ENCODE measurements around the gene UAP1L1. TPM values are rescaled to one million over a fixed set of nuclear protein-coding genes. Genes with fewer than 3 reads are reported as not detected.

The UAP1L1 gene
- polyA plus RNA-seq, 2 of the 4 experiments (the other 2 are of a cell fraction): 1.2 to 7.8 TPM

DNA sequence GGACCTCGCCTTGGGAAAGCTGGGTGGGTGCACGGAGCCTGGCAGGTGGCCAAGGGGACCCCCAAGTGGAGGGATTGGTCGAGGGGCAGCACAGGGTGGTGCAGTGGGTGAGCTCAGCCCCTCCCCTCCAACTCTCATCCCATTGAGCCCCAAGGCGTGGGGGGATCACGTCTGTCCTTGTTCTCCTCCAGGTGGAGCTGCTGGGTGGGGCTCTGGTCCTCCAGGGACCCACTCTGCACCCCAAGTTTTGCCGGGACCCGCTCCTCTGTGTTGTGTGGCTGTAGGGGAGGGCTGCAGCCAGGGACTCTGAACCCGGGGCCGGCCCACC is 41.8 kb upstream of the UAP1L1 start:
- H3K27ac ChIP-seq: no peak overlapping the region
- ChIA-PET CTCF (interaction anchor here (0.6 to 20.4 kb wide), 71 partner anchors 9 to 321 kb away, joined by 3 to 282 read pairs (median 5); partner anchors contain the start of genes ABCA2, AJM1, C8G and CLIC3), POLR2A (interaction anchor here (0.6 to 1.7 kb wide), 6 partner anchors 39 to 205 kb away, joined by 3 to 5 read pairs (median 4); partner anchors contain the start of gene CLIC3)
- H3K4me2 ChIP-seq: peak overlapping the region; percentile 77
- 47% methylated on average over 5 of the region's 9 CpGs for WGBS (ENCODE audit: missing lambda C conversion rate)
- FAIRE-seq (no peak), ATAC-seq (peak; percentile 31 to 57; a peak in 5 of 6 replicates), DNase-seq (ENCODE audit: low read depth in 1 of 2, low spot score in 1 of 2) (no peak)
- no peaks in the 10 kb centered on the region for H3K9me3 ChIP-seq
- H3K4me3 ChIP-seq: no peak overlapping the region
- H3K4me1 ChIP-seq: peaks cover 18% of the 10 kb centered on the region
- TF ChIP-seq TP53 (CRISPR knock-in tag; IDR thresholded peaks at IDR 0.05) (no peak), RFX5 (IDR thresholded peaks at IDR 0.05) (no peak), RAD21 (conservative IDR thresholded peaks at IDR 0.05 in 1 of 2, IDR thresholded peaks at IDR 0.05 in 1 of 2) (0 out of 5 replicates have a peak, but pooled peaks of 1 of the 2 experiments have one; percentile 8), HEYL (CRISPR knock-in tag; IDR thresholded peaks at IDR 0.05) (no peak)
- TF ChIP-seq, protein P1, sequence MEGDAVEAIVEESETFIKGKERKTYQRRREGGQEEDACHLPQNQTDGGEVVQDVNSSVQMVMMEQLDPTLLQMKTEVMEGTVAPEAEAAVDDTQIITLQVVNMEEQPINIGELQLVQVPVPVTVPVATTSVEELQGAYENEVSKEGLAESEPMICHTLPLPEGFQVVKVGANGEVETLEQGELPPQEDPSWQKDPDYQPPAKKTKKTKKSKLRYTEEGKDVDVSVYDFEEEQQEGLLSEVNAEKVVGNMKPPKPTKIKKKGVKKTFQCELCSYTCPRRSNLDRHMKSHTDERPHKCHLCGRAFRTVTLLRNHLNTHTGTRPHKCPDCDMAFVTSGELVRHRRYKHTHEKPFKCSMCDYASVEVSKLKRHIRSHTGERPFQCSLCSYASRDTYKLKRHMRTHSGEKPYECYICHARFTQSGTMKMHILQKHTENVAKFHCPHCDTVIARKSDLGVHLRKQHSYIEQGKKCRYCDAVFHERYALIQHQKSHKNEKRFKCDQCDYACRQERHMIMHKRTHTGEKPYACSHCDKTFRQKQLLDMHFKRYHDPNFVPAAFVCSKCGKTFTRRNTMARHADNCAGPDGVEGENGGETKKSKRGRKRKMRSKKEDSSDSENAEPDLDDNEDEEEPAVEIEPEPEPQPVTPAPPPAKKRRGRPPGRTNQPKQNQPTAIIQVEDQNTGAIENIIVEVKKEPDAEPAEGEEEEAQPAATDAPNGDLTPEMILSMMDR (IDR thresholded peaks at IDR 0.05): peak; percentile 38

DNA sequence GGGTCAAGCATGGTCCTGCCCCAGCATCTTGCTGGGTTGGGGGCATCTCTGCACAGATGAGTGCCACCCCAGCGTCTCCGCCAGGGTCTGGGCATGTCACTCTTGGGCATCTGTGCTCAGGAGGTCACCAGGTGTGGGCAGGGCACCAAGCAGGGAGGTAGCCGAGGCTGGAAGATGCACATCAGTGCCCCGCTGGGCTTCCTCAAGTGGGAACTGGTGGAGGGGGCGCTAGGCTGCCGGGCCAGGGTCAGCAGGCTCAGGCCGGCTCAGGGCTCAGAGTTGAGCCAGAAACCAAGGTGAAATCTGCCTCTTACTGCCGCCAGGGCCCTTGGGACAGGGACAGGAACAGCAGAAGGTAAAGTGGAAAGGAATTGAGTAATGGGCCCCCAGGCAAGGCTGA is 41.4 kb upstream of the UAP1L1 start:
- TF ChIP-seq JUNB (IDR thresholded peaks at IDR 0.05) (no peak), ZSCAN20 (CRISPR knock-in tag; IDR thresholded peaks at IDR 0.05) (no peak), GATA3 (IDR thresholded peaks at IDR 0.05; ENCODE audit: borderline replicate concordance) (no peak), FOXS1 (CRISPR knock-in tag; IDR thresholded peaks at IDR 0.05) (no peak), HOXA7 (CRISPR knock-in tag; IDR thresholded peaks at IDR 0.05) (no peak), HEYL (CRISPR knock-in tag; IDR thresholded peaks at IDR 0.05) (no peak), SREBF2 (IDR thresholded peaks at IDR 0.05) (no peak), ZFP36 (IDR thresholded peaks at IDR 0.05; ENCODE audit: borderline replicate concordance, partially characterized antibody) (no peak), RAD21 (conservative IDR thresholded peaks at IDR 0.05 in 1 of 2, IDR thresholded peaks at IDR 0.05 in 1 of 2) (no peak), ESRRA (IDR thresholded peaks at IDR 0.05; ENCODE audit: borderline replicate concordance, low read length) (no peak), CEBPB (IDR thresholded peaks at IDR 0.05) (no peak), TFCP2L1 (CRISPR knock-in tag; IDR thresholded peaks at IDR 0.05) (no peak), MAZ (IDR thresholded peaks at IDR 0.05; ENCODE audit: borderline replicate concordance, low read depth, low read length) (no peak), HDAC2 (IDR thresholded peaks at IDR 0.05) (no peak)
- TF ChIP-seq, protein P2, sequence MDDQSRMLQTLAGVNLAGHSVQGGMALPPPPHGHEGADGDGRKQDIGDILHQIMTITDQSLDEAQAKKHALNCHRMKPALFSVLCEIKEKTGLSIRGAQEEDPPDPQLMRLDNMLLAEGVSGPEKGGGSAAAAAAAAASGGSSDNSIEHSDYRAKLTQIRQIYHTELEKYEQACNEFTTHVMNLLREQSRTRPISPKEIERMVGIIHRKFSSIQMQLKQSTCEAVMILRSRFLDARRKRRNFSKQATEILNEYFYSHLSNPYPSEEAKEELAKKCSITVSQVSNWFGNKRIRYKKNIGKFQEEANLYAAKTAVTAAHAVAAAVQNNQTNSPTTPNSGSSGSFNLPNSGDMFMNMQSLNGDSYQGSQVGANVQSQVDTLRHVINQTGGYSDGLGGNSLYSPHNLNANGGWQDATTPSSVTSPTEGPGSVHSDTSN (IDR thresholded peaks at IDR 0.05): no peak
- TF ChIP-seq, protein P3, sequence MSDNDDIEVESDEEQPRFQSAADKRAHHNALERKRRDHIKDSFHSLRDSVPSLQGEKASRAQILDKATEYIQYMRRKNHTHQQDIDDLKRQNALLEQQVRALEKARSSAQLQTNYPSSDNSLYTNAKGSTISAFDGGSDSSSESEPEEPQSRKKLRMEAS (IDR thresholded peaks at IDR 0.05): no peak
- TF ChIP-seq, protein P4, sequence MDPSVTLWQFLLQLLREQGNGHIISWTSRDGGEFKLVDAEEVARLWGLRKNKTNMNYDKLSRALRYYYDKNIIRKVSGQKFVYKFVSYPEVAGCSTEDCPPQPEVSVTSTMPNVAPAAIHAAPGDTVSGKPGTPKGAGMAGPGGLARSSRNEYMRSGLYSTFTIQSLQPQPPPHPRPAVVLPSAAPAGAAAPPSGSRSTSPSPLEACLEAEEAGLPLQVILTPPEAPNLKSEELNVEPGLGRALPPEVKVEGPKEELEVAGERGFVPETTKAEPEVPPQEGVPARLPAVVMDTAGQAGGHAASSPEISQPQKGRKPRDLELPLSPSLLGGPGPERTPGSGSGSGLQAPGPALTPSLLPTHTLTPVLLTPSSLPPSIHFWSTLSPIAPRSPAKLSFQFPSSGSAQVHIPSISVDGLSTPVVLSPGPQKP (IDR thresholded peaks at IDR 0.05; ENCODE audit: low read depth, low read length): no peak
- ChIA-PET POLR2A (interaction anchor here (1.4 to 1.7 kb wide), 2 partner anchors 88 to 188 kb away, joined by 4 to 5 read pairs; no protein-coding TSS in a partner anchor), CTCF (interaction anchor here (0.6 to 20.4 kb wide), 54 partner anchors 8 to 278 kb away, joined by 3 to 282 read pairs (median 6); partner anchors contain the start of genes ABCA2, AJM1, C8G and CLIC3)
- no peak overlapping the region for H3K4me2 ChIP-seq
- H3K4me3 ChIP-seq: no peak overlapping the region
- no peaks in the 10 kb centered on the region for H3K9me3 ChIP-seq
- no peak for ATAC-seq
- no peak for FAIRE-seq
- peaks cover 18% of the 10 kb centered on the region for H3K4me1 ChIP-seq
- DNase-seq (ENCODE audit: low read depth in 1 of 2, low spot score in 1 of 2): no peak
- WGBS (ENCODE audit: missing lambda C conversion rate): 54% methylated on average over 2 of the region's 8 CpGs
- no peak overlapping the region for H3K27ac ChIP-seq

DNA sequence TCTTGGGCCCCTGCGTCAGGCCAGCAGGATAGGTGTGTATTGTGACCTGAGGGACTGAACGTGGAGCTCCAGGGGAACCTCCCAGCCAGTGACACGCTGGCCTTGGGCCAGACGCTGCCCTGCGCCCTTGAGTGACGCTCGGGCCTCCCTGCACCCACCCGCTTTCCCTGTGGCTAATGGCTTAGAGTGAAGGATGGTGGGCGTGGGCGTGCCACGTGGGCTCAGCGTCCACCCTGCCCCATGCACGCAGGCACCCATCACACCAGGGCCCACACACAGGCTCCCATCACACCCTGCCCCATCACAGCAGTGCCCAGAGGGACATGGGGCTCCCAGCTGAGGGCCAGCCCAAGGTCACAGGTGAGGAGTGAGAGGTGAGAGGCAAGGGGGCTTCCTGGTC is 40.3 kb upstream of the UAP1L1 start:
- no peak for FAIRE-seq
- WGBS (ENCODE audit: missing lambda C conversion rate): 89% methylated on average over 10 of the region's 13 CpGs
- no peak overlapping the region for H3K4me2 ChIP-seq
- TF ChIP-seq PHF8 (IDR thresholded peaks at IDR 0.05; ENCODE audit: borderline replicate concordance, low read depth): no peak
- TF ChIP-seq RCOR1 (IDR thresholded peaks at IDR 0.05; ENCODE audit: low read depth, low read length): no peak
- no peak for TF ChIP-seq NPAS2 (CRISPR knock-in tag; IDR thresholded peaks at IDR 0.05; ENCODE audit: borderline replicate concordance)
- TF ChIP-seq, protein P4 (IDR thresholded peaks at IDR 0.05; ENCODE audit: low read depth, low read length): no peak
- TF ChIP-seq, protein P5, sequence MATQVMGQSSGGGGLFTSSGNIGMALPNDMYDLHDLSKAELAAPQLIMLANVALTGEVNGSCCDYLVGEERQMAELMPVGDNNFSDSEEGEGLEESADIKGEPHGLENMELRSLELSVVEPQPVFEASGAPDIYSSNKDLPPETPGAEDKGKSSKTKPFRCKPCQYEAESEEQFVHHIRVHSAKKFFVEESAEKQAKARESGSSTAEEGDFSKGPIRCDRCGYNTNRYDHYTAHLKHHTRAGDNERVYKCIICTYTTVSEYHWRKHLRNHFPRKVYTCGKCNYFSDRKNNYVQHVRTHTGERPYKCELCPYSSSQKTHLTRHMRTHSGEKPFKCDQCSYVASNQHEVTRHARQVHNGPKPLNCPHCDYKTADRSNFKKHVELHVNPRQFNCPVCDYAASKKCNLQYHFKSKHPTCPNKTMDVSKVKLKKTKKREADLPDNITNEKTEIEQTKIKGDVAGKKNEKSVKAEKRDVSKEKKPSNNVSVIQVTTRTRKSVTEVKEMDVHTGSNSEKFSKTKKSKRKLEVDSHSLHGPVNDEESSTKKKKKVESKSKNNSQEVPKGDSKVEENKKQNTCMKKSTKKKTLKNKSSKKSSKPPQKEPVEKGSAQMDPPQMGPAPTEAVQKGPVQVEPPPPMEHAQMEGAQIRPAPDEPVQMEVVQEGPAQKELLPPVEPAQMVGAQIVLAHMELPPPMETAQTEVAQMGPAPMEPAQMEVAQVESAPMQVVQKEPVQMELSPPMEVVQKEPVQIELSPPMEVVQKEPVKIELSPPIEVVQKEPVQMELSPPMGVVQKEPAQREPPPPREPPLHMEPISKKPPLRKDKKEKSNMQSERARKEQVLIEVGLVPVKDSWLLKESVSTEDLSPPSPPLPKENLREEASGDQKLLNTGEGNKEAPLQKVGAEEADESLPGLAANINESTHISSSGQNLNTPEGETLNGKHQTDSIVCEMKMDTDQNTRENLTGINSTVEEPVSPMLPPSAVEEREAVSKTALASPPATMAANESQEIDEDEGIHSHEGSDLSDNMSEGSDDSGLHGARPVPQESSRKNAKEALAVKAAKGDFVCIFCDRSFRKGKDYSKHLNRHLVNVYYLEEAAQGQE (IDR thresholded peaks at IDR 0.05): no peak
- TF ChIP-seq MAZ (IDR thresholded peaks at IDR 0.05; ENCODE audit: borderline replicate concordance, low read depth, low read length): no peak
- no peak for TF ChIP-seq RARB (CRISPR knock-in tag; IDR thresholded peaks at IDR 0.05)

More for the DNA sequence above, 40.3 kb upstream of the UAP1L1 start:
- DNase-seq (ENCODE audit: low read depth in 1 of 2, low spot score in 1 of 2) (no peak), ATAC-seq (no peak)
- POLR2A ChIA-PET: no interaction called here
- CTCF ChIA-PET: interaction anchor here (0.6 to 20.4 kb wide), 11 partner anchors 10 to 231 kb away, joined by 3 to 282 read pairs (median 25); partner anchors contain the start of genes ABCA2, AJM1, C8G and FBXW5
- H3K9me3 ChIP-seq: no peaks in the 10 kb centered on the region
- no peak overlapping the region for H3K27ac ChIP-seq
- no peak overlapping the region for H3K4me3 ChIP-seq
- peaks cover 15% of the 10 kb centered on the region for H3K4me1 ChIP-seq

All from A549 (cell line).